Measurements from ENCODE around the gene C19orf81.

The C19orf81 gene

DNA sequence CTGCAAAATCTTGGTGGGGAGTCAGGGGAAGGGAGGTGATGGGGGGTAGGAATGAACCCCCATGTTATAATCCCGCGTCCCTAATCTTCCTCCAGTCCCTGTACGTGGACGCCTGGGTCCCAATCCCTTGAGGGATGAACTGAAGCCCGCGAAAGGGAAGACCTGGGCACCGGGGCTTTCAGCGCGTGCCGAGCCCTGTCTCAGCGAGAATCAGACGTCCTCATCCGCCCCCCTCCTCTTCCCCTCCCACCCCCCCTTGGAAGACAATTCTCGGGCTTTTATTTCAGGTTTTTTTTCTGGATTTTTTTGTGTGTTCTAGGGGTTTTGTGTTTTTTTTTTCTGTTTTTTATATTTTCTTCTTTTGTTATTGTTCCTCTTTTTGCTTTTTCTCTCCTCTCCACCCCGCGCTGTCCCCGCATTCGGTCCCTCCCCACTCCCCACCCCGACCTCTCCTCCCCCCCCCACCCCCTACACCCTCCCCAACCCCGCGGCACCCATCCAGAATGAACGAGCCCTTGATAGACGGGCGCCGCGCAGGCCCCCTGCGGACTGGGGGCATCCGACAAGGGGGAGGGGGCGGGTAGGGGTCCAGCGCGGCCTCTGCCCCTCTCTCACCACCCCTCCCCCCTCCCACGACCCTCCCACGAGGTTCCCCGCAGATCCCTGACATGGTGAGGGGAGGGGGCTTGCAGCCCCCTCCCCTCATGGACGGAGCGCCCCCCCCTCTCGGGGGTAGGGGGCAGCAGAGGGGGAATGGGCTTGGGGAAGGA, 10.3 kb downstream of the C19orf81 start:
- DNase-seq (ENCODE audit: low spot score), result no peak

DNA sequence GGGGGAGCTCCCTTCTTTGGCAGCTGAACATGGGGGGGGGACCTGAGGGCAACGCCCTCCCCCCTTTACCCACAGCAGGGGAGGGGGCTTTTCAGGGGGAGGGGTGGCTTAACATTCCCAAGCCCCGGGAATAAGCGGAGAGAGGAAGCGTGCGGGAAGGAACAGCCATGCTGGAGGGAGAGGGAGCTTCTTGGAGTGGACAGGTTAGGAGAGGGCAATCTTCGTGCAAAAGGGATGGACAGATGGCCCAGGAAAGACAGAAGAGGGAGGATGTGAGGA, 10.8 kb downstream of the C19orf81 start:
- no peak for DNase-seq (ENCODE audit: low spot score)

DNA sequence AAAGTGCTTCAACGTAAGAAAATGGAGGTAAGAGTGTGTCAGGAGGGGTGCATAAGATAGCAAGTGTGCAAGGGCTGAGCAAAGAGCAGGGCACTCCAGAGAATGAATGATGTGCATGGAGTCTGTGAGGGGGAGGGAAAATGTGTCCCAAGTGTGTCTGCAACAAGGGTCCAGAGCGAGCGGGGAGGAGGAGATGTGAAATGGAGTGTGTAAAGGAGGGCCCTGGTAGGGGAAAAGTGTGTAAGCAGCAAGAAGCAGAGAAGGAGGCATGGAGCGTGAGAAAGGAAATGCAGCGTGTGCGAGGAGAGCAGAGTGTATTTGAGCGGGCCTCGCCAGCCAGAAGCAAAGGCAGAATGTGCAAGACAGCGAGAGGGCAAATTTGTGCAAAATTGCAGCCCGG, 11.8 kb downstream of the C19orf81 start:
- DNase-seq (ENCODE audit: low spot score), result no peak

DNA sequence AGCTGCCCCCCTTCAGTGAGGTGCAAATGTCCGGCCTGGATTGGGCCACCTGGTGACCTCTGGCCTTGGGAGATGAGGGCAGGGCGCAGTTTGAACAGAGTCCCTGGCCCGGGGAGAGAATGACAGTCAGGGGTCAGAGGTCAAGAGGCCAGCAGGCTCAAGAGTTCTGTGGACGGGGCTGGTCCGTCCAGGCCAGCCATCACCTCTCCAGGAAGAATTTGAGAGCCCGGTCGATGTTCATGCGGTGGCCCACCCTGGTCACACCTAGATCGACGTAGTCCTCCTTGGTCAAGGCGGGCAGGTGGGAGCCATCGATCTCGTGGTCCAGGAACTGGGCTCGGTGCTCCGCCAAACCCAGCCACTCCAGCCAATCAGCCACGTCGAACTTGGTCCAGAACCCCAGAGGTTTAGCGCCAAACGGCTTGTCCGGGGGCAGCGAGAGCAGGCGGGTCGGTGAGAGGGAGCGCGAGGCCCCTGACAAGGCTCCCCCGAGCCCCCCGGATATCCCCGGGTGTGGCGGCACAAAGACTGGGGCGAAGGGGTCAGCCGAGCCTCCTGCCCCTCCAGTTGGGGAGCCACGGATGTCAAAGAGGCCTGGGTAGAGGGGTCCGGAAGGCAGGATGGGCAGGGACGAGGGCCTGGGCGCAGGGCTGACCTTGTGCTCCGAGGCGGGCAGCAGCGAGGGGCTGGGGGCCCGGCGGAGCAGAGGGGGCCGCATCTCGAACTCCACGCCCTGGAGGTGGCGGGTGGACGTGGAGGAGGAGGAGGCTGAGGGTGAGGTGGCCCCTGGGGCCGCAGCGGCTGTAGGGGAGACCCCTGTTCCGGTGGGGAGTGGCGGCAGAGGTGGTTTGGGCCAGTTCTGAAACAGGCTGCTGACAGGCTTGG, 12.8 kb downstream of the C19orf81 start:
- DNase-seq (ENCODE audit: low spot score), result no peak

DNA sequence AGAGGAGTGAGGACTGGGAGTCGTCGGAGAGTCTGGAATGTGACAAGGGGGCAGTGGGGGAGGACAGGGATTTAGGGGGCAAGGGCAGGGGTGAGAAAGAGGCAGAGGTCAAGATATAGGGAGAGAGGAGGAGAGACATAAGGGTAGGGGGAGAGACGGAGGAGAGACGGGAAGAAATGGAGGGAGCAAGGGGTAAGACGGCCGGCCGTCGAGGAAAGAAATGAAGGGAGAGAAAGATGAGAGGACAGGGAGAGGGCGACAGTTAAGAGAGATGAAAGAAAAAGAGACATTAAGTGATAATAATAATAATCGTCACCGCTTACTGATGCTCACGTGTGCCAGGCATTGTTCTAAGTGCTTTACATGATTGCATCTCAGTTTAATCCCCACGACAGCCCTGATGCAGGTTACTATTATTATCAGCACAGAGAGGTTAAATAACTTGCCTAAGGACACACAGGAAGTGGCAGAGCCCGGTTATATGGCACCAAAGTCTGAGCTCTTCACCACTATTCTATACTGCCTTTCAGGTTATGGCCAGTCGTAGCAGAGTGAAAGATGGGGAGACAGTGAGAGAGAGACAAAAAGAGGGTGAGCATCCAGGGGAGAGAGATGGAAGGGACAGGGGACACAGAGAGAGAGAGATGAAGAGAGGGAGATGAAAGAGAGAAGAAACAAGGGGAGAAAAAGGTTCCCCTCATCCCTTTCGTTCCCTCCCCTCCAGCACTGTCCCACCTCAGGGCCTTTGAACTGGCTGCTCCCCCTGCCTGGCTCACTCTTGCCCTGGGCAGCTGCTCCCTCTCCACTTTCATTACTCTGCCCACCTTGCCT, 13.6 kb downstream of the C19orf81 start:
- no peak for DNase-seq (ENCODE audit: low spot score)

DNA sequence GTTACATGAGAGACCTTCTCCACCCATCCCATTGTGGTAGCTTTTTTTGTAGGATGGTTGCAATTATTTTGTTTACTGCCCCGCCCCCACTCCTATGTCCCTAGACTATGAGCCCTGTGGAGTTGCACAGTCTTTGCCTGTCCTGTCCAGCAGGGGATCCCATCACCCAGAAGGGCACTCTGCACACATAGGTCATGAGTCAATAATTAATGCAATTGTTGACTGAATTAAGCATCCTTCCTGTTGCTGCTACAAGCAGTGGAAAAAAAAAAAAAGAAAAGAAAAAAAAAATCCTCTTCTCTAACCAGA, 14.2 kb downstream of the C19orf81 start:
- DNase-seq (ENCODE audit: low spot score), result no peak

DNA sequence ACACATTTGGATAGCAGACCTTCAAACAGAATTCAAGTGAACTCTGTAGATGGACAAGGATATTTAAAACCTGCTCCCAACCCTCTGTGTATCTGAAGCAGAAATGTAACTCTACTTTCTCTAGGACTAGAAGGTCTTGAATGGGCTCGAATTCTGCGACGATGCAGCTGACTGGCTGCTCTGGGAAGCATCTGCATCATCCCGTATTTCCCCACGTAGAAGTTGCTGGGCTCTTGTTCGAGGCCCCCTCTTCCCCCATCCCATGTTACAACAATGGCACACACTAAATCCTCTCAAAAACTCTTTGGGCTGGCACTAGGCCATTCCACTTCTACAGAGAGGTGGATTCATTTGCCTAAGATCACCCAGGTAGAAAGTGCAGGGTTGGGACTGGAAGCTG, 15.0 kb downstream of the C19orf81 start:
- no peak for DNase-seq (ENCODE audit: low spot score)

DNA sequence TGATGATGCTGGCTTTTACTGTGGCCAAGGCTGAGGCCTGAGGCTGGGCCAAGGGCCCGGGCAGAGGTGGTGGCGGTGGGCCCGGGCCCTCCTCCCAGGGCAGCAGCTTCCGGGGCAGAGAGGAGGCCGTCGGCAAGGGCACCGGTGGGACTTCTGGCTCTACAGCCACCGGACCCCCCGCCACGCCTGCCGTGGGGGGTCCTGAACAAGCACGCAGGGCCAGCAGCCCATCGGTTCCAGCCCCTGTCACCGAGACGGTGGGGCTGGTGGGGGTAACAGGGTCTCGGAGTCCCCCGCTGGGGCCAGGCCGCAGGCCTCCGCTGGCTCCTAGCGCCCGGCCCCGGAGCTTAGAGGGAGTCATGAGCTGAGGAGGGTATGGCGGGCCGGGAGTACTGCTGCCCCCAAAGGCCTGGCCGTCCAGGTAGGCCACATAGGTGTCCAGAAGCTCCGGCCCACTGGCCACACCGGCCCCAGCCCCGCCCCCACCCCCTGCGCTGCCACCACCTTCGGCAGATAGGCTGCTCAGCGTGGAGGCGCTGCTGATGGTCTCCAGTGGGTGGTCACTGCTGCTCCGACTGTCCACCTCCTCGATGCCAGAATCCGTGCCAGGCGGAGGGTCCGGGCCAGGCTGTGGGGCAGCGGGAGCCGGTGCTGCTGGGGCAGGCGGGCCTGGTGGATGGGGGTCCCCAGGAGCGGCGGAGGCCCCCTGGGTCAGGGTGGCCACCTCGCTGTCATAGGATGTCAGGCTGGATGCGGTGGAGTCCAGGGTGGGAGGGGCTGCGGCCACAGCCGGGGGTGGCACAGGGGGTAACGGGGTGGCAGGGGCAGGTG, 17.3 kb downstream of the C19orf81 start:
- DNase-seq (ENCODE audit: low spot score), result no peak

DNA sequence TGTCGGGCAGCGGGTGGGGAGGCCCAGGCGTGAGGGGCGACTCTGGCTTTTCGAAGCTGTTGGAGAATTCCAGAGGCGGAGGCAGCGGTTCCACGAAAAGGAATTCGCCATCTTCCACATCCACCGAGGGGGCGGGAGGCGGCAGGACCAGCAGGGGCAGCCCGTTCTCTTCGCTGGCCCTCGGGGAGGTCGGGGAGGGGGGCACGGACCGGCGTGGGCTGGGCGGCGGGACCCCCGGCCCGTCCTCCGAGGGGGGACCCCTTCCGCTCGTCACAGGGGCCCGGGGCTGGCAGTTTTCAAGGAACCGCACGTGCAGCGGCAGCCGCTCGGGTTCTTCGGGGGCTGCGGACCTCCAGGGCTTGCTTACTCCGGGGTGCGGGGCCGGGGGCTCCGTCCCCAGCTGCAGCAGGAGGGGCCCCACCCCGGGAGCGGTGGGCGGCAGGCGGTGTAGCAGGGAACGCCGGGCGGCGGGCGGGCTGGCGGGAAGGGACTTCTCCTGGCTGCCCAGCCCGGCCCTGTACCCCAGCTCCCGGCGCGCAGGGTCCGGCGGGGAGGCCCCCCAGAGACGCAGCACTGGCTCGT, 18.0 kb downstream of the C19orf81 start:
- no peak for DNase-seq (ENCODE audit: low spot score)

DNA sequence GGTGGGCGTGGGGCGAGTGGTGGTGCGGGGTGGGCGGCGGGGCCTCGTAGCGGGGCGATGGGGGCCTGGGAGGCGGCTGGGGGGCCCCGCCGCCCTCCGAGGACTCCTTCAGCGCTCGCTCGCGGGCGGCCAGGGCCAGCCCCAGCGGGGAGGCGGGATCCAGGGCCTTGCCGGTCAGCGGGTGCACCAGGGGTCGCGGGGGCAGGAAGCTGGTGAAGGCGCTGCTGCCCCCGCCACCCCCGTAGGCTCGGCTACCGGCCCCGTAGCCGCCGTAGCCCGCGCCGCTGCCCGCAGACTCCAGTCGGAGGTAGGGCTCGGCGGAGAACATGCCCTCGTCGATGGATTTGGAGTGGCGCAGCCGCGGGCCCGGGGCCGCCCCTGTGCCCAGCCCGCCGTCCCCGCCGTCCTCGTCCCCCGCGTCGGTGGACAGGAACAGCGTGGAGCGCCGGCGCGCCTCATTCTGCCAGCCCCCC, 18.6 kb downstream of the C19orf81 start:
- no peak for DNase-seq (ENCODE audit: low spot score)

DNA sequence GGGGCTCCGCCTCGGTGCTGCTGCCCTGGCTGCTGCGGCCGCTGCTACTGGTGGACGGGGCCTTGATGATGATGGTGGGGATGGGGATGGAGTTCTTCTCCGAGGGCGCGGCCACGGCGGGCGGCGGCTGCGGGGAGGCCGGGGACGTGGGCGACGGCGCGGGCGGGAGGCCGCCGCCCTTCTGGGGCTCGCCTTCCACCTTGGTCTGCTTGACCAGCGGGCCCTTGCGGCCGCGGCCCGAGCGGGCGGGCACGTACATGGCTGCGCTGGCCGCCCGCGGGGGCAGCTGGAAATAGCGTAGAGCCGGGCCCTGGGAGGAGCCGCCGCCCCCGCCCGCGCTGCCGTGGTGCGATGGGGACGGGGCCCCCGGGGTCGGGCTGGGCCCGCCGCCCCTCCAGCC, 19.2 kb downstream of the C19orf81 start:
- no peak for DNase-seq (ENCODE audit: low spot score)

DNA sequence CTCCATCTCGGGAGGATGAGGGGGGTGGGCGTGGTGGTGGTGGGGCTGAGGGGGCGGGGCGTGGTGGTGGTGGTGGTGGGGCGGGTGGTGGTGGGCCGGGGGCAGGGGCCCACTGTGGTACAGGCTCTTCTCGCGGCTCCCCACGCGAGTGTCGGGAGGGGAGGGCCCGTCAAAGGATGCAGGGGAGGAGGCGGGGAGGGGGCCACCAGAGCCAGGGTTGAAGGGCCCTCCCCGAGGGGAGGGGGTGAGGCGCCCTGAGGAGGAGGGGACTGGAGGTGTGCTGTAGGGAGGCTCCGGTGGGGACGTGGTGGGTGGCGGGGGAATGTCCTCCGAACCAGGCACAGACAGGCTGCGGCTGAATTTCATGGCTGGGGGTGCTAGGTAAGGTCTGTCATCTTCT, 19.6 kb downstream of the C19orf81 start:
- DNase-seq (ENCODE audit: low spot score), result no peak

DNA sequence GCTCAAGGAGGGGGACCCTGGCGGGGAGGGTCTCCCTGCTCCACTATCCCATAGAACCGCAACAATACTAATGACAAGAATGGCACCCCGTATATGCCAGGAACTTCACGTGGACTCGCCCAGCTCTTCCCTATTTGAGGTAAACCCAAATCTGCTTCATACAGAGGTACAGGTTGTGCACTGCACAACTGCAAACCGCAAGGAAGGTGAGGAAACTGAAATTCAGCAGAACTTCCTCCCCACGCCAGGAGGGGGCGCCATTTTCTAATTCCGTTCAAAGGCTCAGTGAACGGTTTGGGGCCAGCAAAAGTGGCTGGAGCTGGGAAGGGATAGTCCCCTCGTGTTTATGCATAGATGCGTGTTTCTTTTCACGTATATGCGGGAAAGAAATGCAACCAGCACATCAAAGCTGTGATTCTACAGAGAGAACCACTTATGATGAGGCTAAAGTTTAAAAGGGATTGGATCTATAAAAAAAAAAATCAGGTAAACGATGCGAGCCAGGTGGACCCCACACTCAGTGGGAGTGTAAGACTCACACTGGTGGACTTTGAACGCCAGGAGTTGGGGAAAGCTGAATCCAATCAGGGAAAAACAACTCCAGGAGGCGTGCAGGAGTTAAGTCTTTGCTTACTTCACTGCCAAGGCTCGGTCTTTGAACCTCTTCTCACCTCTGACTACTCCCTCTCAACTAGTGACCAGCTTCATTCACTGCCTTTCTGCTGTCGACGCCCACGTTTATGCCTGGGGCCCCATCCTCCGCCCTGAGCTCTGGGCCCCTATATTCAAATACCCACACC, 20.3 kb downstream of the C19orf81 start:
- DNase-seq (ENCODE audit: low spot score), result peak; percentile 77

DNA sequence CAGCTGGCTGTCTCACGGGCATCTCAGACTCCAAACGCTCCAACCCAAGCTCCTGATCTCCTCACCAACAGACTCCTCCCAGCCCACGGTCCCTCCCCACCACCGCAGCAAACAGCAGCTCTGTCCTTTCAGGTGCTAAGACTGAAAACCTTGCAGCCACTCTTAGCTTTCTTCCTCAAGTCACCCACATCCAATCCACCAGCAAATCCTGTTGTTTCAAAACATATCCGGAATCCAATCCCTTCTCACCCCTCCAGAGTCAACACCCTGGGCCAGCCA, 20.8 kb downstream of the C19orf81 start:
- no peak for DNase-seq (ENCODE audit: low spot score)

DNA sequence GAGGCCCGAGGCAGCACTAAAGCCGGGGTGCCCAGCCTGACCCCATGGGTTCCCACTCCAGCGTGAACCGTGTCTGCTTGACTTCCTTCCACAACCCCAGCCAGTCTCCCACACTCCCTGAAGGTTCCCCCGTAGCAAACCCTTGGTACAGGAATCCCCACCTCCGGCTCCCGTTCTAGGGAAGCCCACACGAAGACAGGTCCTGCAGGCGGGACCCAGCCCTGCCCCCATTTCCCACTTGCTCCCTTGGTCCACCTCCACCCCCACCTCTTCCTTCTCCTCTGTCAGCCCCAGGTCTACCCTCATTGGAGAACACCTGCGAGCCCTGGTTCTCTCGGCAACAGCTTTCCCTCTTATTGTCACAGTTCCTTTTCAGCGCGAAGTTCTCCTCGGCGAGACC, 23.9 kb downstream of the C19orf81 start:
- no peak for DNase-seq (ENCODE audit: low spot score)

DNA sequence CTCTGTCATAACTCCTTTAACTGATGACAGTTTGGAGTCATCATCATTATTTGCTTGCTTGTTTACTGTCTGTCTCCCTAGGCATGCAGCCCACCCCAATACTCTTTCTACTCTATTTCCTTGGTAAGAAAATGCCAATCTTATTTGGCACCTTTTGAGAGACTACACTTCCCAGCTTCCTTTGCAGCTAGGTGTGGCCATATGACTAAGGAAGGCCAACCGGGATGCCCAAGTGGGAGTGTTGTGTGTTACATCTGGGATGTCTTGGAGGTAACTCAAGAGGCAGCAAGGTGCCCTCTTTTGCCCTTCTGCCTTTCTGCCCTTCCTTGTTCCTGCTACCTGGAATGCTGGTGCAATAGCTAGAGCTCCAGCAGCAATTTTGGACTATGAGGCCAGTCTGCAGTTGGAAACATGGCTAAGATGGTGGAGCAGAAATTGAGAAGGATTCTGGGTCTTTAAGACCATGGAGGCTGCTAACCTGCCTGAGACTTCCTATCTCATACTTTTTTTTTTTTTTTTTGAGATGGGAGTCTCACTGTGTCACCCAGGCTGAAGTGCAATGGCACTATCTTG, 27.5 kb downstream of the C19orf81 start:
- no peak for DNase-seq (ENCODE audit: low spot score)

DNA sequence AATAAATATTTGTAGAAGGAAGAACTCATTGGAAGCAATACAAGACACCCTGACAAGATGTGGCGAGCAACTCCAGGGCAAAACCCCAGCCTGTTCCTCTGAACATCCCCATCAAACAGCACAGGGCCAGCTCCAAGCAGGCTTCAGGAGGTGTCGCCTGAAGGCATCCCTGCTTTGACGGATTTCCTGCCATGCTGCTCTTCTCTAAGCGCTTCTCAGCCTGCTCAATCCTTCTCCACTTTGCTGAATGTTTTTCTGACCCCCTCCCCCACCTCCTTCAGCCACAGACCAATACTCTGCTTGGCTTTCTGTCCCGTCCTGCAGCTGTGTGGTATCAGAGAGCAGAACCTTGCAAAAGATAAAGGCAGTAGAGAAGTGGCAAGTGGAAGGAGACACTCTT, 28.4 kb downstream of the C19orf81 start:
- no peak for DNase-seq (ENCODE audit: low spot score)

DNA sequence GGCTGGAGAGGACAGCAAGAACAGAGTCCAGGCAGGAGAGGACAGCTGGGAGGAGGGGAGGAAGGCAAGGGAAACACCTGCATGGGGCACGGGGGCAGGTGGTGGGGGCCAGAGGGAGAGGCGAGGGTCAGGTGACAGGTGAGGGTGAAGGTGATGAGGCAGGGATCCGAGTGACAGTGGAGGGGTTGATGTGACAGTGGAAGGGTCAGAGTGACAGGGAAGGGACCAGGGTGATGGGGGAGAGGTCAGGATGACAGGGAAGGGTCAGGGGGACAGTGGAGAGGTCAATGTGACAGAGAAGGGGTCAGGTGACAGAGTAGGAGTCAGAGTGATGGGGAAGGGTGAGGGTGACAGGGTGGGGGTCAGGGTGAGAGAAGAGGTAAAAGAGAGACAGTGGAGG, 29.1 kb downstream of the C19orf81 start:
- no peak for DNase-seq (ENCODE audit: low spot score)

DNA sequence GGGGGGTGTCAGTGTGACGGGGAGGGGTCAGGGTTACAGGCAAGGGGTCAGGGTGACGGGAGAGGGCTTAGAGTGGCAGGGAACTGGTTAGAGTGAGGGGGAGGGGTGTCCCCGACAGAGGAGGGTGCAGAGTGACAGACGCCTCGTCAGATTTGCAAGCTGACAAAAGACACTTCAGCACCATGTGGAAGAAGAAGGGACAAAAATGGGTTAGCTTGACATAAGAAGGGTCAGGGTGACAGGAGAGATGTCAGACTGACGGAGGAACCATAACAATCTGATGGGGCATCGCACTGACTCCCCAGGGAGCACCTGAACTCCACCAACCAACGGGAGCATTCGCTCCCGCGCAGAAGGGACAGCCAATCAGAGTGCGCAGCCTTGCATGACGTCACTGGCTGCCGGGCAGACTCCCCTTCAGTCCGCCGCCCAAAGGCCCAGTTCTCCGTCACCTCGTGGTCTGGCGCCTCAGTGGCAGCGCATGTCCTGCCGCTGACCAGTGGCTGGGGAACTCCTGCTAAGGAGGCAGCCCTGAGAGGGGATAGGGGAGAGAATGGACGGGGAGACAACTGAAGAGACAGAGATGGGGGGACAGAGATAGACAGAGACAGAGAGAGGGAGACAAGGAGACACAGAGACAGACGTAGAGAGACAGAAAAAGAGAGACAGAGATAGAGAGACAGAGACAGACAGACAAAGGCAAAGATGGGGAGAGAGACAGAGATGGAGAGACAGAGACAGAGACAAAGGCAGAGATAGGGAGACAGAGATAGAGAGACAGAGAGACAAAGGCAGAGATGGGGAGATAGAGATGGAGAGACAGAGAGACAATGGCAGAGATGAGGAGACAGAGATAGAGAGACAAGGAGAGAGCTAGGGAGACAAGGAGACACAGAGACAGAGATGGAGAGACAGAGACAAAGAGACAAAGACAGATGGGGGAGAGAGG, 30.2 kb downstream of the C19orf81 start:
- DNase-seq (ENCODE audit: low spot score), result peak; percentile 98
